GM19239 (cell line): ENCODE results near the gene CYB561.

Source experiments
- DNase-seq: peaks from one replicate; pipeline ENCODE4 v3.0.0; 2011; ENCODE audit warnings: low spot score; ENCODE audit not compliant: insufficient read length
- FAIRE-seq: peaks from 2 replicates; lab custom pipeline; 2011; peaks lifted over from hg19 to GRCh38; lab: Jason Lieb, UNC

CYB561 gene

GRCh38 chr17:63452046-63452961 is 6.2 kb upstream of the CYB561 start:
- no peak for FAIRE-seq
- no peak for DNase-seq

GRCh38 chr17:63451150-63451549 is 5.0 kb upstream of the CYB561 start:
- FAIRE-seq, result no peak
- DNase-seq, result no peak

- no peak for FAIRE-seq
- DNase-seq, result no peak
Observed at GRCh38 chr17:63450551-63450950, 4.4 kb upstream of the CYB561 start.

GRCh38 chr17:63448655-63449054 is 2.5 kb upstream of the CYB561 start:
- DNase-seq, result no peak
- no peak for FAIRE-seq

- FAIRE-seq (no peak), DNase-seq (no peak)
Observed at GRCh38 chr17:63447471-63448009, 1.4 kb upstream of the CYB561 start.

GRCh38 chr17:63446753-63447470 is 806 bp upstream of the CYB561 start:
- DNase-seq (no peak), FAIRE-seq (peak; percentile 28)

GRCh38 chr17:63445571-63445953 is 544 bp downstream of the CYB561 start:
- FAIRE-seq (no peak), DNase-seq (no peak)

GRCh38 chr17:63445065-63445464 is 1.0 kb downstream of the CYB561 start:
- DNase-seq (no peak), FAIRE-seq (no peak)

GRCh38 chr17:63444457-63444856 is 1.6 kb downstream of the CYB561 start:
- no peak for FAIRE-seq
- DNase-seq, result no peak

GRCh38 chr17:63443053-63443452 is 3.1 kb downstream of the CYB561 start:
- DNase-seq, result no peak
- FAIRE-seq, result no peak

- no peak for DNase-seq
- no peak for FAIRE-seq
Observed at GRCh38 chr17:63442549-63443035, 3.5 kb downstream of the CYB561 start.

- FAIRE-seq (no peak), DNase-seq (no peak)
Observed at GRCh38 chr17:63442074-63442473, 4.0 kb downstream of the CYB561 start.

GRCh38 chr17:63441654-63442053 is 4.5 kb downstream of the CYB561 start:
- no peak for DNase-seq
- no peak for FAIRE-seq

GRCh38 chr17:63440770-63441335 is 5.3 kb downstream of the CYB561 start:
- FAIRE-seq (no peak), DNase-seq (no peak)

- FAIRE-seq (no peak), DNase-seq (no peak)
Observed at GRCh38 chr17:63440127-63440769, 5.9 kb downstream of the CYB561 start.

GRCh38 chr17:63439687-63440086 is 6.4 kb downstream of the CYB561 start:
- no peak for FAIRE-seq
- DNase-seq, result no peak

GRCh38 chr17:63438092-63439051 is 7.7 kb downstream of the CYB561 start:
- no peak for DNase-seq
- no peak for FAIRE-seq

GRCh38 chr17:63437287-63438091 is 8.6 kb downstream of the CYB561 start:
- FAIRE-seq (no peak), DNase-seq (no peak)
